ENCODE results near the gene C2orf72.

The C2orf72 gene

GRCh38 chr2:231051116-231051515, 13.8 kb downstream of the C2orf72 start:
- Histone ChIP-seq H3K23ac (ENCODE audit: low read depth, low read length, poor library complexity) (no peak overlapping the region), H3K4ac (ENCODE audit: low read length) (no peak overlapping the region), H2BK5ac (ENCODE audit: low read length) (no peak overlapping the region), H3K27me3 (ENCODE audit: control insufficient read depth in 3 of 3, insufficient read depth in 3 of 3, low read depth in 1 of 3, low read length in 3 of 3) (peaks cover 0 to 9% (median 0%) of the 10 kb centered on the region in 3 experiments), H3K27ac (replicated peaks; ENCODE audit: low read length) (no peak overlapping the region), H2BK15ac (ENCODE audit: low read length) (no peak overlapping the region), H3K9ac (ENCODE audit: low read depth, low read length, poor library complexity) (no peak overlapping the region), H3K36me3 (replicated peaks in 1 of 2; ENCODE audit: control insufficient read depth in 2 of 2, insufficient read depth in 2 of 2, low read length in 2 of 2) (peaks cover 0 to 6% of the 10 kb centered on the region in 2 donors), H3K14ac (ENCODE audit: low read length) (no peak overlapping the region), H2AFZ (ENCODE audit: low read length) (no peak overlapping the region), H3K18ac (ENCODE audit: low read length) (no peak overlapping the region), H2BK120ac (ENCODE audit: low read depth, low read length) (no peak overlapping the region), H2AK5ac (ENCODE audit: low read depth, low read length) (no peak overlapping the region), H4K8ac (ENCODE audit: low read depth, low read length) (no peak overlapping the region), H3K4me1 (ENCODE audit: control insufficient read depth in 2 of 2, insufficient read depth in 1 of 2, low read depth in 1 of 2, low read length in 2 of 2) (peaks cover 4 to 10% of the 10 kb centered on the region in 2 donors), H4K91ac (ENCODE audit: low read depth, low read length, poor library complexity) (no peak overlapping the region), H3K79me1 (ENCODE audit: low read depth, low read length) (peaks cover 1% of the 10 kb centered on the region), H2BK12ac (ENCODE audit: low read length) (peak overlapping the region; percentile 52), H3K4me3 (ENCODE audit: low read length in 2 of 2) (no peak overlapping the region), H3K9me3 (replicated peaks in 1 of 2; ENCODE audit: control insufficient read depth in 2 of 2, insufficient read depth in 1 of 2, low read depth in 1 of 2, low read length in 2 of 2) (no peaks in the 10 kb centered on the region), H3K4me2 (ENCODE audit: insufficient read depth, low read length, poor library complexity, severe bottlenecking) (no peak overlapping the region)
- no CpG with 5 or more reads among the region's 5 CpGs for WGBS, 2 donors (ENCODE audit: extremely low coverage in 2 of 2, insufficient read length in 2 of 2, insufficient replicate concordance in 1 of 2)
- no peak for DNase-seq (ENCODE audit: low spot score)

GRCh38 chr2:231052494-231053451, 15.4 kb downstream of the C2orf72 start:
- no peak overlapping the region for H3K27ac ChIP-seq (replicated peaks; ENCODE audit: low read length)
- H3K9ac ChIP-seq (ENCODE audit: low read depth, low read length, poor library complexity) = peak overlapping the region; percentile 89
- H2BK15ac ChIP-seq (ENCODE audit: low read length) = no peak overlapping the region
- H2BK12ac ChIP-seq (ENCODE audit: low read length) = no peak overlapping the region
- no peak overlapping the region for H2AK5ac ChIP-seq (ENCODE audit: low read depth, low read length)
- H4K8ac ChIP-seq (ENCODE audit: low read depth, low read length) = peak overlapping the region; percentile 43
- peak; percentile 82 for DNase-seq (ENCODE audit: low spot score)
- H3K4me1 ChIP-seq (ENCODE audit: control insufficient read depth in 2 of 2, insufficient read depth in 1 of 2, low read depth in 1 of 2, low read length in 2 of 2) = peaks cover 4 to 12% of the 10 kb centered on the region in 2 donors
- no peak overlapping the region for H3K4ac ChIP-seq (ENCODE audit: low read length)
- no peak overlapping the region for H4K91ac ChIP-seq (ENCODE audit: low read depth, low read length, poor library complexity)
- peaks cover 4% of the 10 kb centered on the region for H3K79me1 ChIP-seq (ENCODE audit: low read depth, low read length)
- peaks cover 0 to 9% (median 0%) of the 10 kb centered on the region in 3 experiments for H3K27me3 ChIP-seq (ENCODE audit: control insufficient read depth in 3 of 3, insufficient read depth in 3 of 3, low read depth in 1 of 3, low read length in 3 of 3)
- peak overlapping the region; percentile 63 for H3K4me2 ChIP-seq (ENCODE audit: insufficient read depth, low read length, poor library complexity, severe bottlenecking)
- peak overlapping the region; percentile 50 to 78 for H3K4me3 ChIP-seq (ENCODE audit: low read length in 2 of 2)
- no peaks in the 10 kb centered on the region for H3K9me3 ChIP-seq (replicated peaks in 1 of 2; ENCODE audit: control insufficient read depth in 2 of 2, insufficient read depth in 1 of 2, low read depth in 1 of 2, low read length in 2 of 2)
- H2BK120ac ChIP-seq (ENCODE audit: low read depth, low read length) = no peak overlapping the region
- H3K14ac ChIP-seq (ENCODE audit: low read length) = no peak overlapping the region
- H2BK5ac ChIP-seq (ENCODE audit: low read length) = no peak overlapping the region
- WGBS, 2 donors (ENCODE audit: extremely low coverage in 2 of 2, insufficient read length in 2 of 2, insufficient replicate concordance in 1 of 2) = no CpG with 5 or more reads among the region's 62 CpGs
- peak overlapping the region; percentile 96 for H2AFZ ChIP-seq (ENCODE audit: low read length)
- peak overlapping the region; percentile 68 for H3K18ac ChIP-seq (ENCODE audit: low read length)
- H3K23ac ChIP-seq (ENCODE audit: low read depth, low read length, poor library complexity) = no peak overlapping the region
- H3K36me3 ChIP-seq (replicated peaks in 1 of 2; ENCODE audit: control insufficient read depth in 2 of 2, insufficient read depth in 2 of 2, low read length in 2 of 2) = no peaks in the 10 kb centered on the region

- H2AK5ac ChIP-seq (ENCODE audit: low read depth, low read length) = peak overlapping the region; percentile 23
- WGBS, 2 donors (ENCODE audit: extremely low coverage in 2 of 2, insufficient read length in 2 of 2, insufficient replicate concordance in 1 of 2) = 100% methylated on average over 2 of the region's 6 CpGs; no CpG with 5 or more reads in 1 of the 2 donors
Measured at GRCh38 chr2:231053846-231054245, 16.5 kb downstream of the C2orf72 start.

More at GRCh38 chr2:231053846-231054245, 16.5 kb downstream of the C2orf72 start:
- Histone ChIP-seq H3K4me3 (ENCODE audit: low read length in 2 of 2) (no peak overlapping the region), H4K8ac (ENCODE audit: low read depth, low read length) (peak overlapping the region; percentile 56), H3K36me3 (replicated peaks in 1 of 2; ENCODE audit: control insufficient read depth in 2 of 2, insufficient read depth in 2 of 2, low read length in 2 of 2) (no peaks in the 10 kb centered on the region), H3K14ac (ENCODE audit: low read length) (no peak overlapping the region), H2BK120ac (ENCODE audit: low read depth, low read length) (no peak overlapping the region), H4K91ac (ENCODE audit: low read depth, low read length, poor library complexity) (no peak overlapping the region), H2BK5ac (ENCODE audit: low read length) (no peak overlapping the region), H3K27me3 (ENCODE audit: control insufficient read depth in 3 of 3, insufficient read depth in 3 of 3, low read depth in 1 of 3, low read length in 3 of 3) (peaks cover 0 to 9% (median 0%) of the 10 kb centered on the region in 3 experiments), H2AFZ (ENCODE audit: low read length) (peak overlapping the region; percentile 96), H3K27ac (replicated peaks; ENCODE audit: low read length) (no peak overlapping the region), H3K79me1 (ENCODE audit: low read depth, low read length) (peaks cover 6% of the 10 kb centered on the region), H3K9me3 (replicated peaks in 1 of 2; ENCODE audit: control insufficient read depth in 2 of 2, insufficient read depth in 1 of 2, low read depth in 1 of 2, low read length in 2 of 2) (no peaks in the 10 kb centered on the region), H3K9ac (ENCODE audit: low read depth, low read length, poor library complexity) (no peak overlapping the region), H3K4ac (ENCODE audit: low read length) (no peak overlapping the region), H2BK15ac (ENCODE audit: low read length) (no peak overlapping the region), H3K4me2 (ENCODE audit: insufficient read depth, low read length, poor library complexity, severe bottlenecking) (no peak overlapping the region), H3K4me1 (ENCODE audit: control insufficient read depth in 2 of 2, insufficient read depth in 1 of 2, low read depth in 1 of 2, low read length in 2 of 2) (peaks cover 6 to 20% of the 10 kb centered on the region in 2 donors), H3K18ac (ENCODE audit: low read length) (no peak overlapping the region), H3K23ac (ENCODE audit: low read depth, low read length, poor library complexity) (no peak overlapping the region), H2BK12ac (ENCODE audit: low read length) (no peak overlapping the region)
- DNase-seq (ENCODE audit: low spot score) = no peak
